GM18511 (cell line): Measurements from ENCODE around the gene IGF2R.

ENCODE experiments used
- ATAC-seq: cut with Tn5 transposase; IDR thresholded peaks from one replicate; pipeline ENCODE4 v1.9.1; 2021; ENCODE audit warnings: mild to moderate bottlenecking, moderate library complexity; ENCODE audit not compliant: unreplicated experiment

The IGF2R gene

DNA sequence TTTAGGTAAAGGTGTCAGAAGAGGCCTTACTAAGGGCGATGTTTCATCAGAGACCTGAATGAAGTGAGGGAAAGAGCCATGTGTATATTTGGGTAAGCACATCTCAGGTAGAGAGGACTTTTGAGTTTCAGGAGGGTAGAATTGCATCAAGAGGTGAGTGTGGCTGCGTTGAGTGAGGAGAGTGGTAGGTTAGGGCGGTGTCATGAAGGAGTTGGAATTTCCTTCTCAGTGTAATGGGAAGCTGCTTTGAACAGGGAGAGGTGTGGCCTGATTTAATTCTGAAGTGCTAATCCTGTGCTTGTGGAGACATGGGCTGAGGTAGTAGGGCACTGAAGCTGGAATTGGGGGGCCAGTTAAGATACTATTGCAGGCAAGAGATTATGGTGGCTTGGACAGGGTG, 53.9 kb downstream of the IGF2R start:
- ATAC-seq = no peak

DNA sequence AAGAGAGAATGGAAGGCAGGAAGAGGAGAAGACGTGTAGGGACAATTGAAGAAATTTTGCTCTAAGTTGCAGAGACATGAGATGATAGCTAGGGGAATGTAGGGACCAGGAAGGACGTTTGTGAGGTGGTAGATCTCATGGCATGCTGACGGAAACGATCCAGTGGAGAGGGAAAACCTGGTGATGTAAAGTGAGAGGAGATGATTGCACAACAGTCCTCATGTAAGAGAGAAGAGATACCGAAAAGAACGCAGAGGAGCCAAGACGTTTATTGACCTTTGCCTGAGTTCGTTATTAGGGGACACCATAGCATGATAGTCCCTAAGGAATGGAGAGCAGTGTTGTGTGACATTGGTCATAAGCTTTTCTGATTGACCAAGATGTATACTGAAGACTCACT, 55.3 kb downstream of the IGF2R start:
- ATAC-seq = no peak

DNA sequence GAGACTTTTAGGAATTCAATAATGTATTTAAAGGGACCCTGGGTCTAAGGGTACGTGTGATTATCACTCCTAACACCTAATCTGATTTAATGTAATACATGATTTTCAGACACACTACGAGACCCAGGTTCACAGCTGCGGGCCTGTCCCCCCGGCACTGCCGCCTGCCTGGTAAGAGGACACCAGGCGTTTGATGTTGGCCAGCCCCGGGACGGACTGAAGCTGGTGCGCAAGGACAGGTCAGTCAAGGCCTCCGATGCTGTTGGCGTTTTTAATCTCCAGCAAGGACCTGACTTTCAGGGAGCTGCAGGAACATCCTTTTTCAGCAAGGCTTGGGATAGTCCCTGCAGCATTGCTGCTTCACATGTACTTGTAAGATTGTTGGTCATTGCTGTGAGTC, 58.2 kb downstream of the IGF2R start:
- ATAC-seq = no peak

DNA sequence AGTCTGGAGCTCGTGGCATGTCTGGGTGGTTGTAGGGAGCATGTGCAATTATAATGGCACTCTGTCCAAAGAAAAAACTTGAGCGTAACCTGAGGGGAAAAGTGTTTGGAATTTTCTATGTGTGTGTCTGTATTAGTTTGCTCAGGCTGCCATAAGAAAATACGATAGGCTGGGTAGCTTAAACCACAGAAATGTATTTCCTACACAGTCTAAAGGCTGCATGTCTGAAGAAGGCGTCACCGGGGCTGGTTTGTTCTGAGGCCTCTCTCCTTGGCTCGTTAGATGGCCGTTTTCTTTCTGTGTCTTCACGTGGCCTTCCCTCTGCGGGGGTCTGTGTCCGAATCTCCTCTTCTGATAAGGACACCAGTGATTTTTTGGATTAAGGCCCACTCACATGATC, 59.0 kb downstream of the IGF2R start:
- ATAC-seq = no peak

DNA sequence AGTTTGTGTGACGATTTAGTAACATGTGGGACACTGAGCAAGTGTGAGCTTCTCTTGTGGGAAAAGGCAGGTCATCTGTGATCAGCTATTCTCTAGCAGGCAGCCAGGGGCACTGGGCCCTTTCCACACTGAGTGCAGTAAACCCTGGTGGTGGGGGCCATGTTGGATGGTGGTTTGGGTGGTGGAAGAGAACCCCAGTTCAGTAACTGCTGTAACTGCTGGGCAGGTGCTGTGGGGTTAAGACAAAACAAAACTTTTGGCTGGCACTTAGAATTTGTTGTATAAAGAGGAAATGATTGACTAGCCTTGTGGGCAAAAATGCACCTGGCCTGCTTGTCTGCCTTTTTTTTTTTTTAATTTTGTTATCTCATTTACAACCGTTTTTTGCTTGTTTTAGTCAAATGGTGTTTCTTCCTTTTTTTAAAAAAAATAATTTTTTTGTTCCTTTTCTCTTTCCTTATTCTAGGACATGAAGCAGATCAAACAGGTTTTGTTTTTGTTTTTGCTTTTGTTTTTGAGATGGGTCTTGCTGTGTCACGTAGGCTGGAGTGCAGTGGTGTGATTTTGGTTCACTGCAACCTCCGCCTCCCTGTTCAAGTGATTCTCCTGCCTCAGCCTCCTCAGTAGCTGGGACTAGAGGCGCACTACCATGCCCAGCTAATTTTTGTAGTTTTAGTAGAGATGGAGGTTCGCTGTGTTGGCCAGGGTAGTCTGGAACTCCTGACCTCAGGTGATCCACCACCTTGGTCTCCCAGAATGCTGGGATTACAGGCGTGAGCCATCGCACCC, 59.8 kb downstream of the IGF2R start:
- no peak for ATAC-seq

DNA sequence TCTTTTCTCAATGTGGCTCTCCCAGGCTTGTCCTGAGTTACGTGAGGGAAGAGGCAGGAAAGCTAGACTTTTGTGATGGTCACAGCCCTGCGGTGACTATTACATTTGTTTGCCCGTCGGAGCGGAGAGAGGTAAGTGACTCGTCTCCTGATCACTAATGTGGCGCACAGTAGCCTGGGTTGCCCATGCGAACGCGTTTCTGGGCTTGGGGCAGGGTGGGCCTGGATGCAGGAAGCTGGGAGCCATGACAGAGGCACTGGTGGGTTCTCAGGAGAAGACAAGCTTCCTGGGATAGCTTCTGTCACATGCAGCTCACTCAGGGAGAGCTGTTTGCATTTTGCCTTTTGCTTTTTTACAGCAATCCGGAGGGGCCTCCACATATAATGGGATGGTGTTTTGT, 60.6 kb downstream of the IGF2R start:
- ATAC-seq = no peak

DNA sequence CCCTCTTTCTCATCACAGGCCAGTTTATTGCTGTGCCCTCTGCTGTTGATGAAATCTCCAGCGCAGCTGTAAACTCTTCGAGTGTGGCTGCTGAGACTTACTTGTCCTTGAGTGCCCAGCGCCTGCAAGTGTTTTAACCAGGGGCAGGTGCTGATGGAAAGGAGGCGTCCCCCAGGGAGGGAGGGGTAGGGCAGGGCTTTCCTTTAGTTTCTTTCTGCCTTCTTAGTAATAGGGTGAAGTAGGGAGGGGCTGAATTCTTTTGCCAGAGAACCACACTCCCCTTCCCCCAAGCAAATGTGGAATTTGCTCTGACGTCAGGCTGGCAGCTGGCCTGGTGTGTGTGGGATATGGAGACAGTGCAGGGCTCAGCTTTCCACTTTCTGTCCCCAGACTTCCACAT, 61.2 kb downstream of the IGF2R start:
- no peak for ATAC-seq

DNA sequence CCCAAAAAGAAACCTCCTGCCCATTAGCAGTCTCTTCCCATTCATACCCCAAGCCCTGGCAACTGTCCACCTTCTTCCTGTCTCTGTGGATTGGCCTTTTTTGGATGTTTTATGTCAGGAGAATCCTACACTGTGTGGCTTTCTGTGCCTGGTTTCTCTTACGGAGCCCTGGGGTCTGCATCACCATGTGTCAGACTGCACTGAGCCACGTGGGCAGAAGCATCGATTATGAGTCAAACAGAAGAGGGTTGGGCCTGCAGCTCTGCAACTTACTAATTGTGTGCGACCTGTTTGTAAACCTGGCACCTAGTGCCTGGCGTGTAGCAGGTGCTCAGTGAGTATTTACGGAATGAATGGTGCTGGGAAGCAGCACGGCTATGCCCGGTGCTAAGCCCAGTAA, 62.6 kb downstream of the IGF2R start:
- no peak for ATAC-seq

DNA sequence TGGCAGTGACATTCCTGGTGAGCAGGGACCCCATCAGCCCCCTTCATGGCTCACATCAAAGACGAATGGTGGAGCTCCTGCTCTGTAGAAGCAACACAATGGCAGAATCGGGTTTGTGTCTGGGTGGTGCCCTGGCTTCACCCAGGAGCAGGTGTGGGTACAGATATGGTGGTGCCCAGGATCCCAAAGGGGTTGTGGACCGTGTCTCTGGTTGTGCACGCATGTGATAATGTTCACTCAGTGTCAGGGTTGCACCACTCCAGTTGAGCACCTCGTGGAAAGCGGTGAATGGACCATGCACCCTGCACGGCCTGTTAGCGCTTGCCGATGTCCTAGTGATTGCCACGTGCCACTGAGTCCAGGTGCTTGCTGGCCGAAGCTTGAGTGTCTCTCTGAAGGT, 63.0 kb downstream of the IGF2R start:
- no peak for ATAC-seq

DNA sequence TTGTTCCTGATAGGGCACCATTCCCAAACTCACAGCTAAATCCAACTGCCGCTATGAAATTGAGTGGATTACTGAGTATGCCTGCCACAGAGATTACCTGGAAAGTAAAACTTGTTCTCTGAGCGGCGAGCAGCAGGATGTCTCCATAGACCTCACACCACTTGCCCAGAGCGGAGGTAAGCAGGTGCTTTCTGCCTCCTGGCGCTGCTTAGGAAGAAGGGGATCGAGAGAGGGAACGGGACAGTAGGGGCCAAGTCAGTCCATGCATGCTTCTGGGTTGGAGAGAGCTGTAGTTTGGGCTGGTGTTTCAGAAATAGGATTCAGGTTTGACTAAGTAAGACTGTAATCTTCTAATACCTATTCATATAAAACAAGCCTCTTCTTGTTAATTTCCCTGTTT, 63.7 kb downstream of the IGF2R start:
- ATAC-seq = no peak

DNA sequence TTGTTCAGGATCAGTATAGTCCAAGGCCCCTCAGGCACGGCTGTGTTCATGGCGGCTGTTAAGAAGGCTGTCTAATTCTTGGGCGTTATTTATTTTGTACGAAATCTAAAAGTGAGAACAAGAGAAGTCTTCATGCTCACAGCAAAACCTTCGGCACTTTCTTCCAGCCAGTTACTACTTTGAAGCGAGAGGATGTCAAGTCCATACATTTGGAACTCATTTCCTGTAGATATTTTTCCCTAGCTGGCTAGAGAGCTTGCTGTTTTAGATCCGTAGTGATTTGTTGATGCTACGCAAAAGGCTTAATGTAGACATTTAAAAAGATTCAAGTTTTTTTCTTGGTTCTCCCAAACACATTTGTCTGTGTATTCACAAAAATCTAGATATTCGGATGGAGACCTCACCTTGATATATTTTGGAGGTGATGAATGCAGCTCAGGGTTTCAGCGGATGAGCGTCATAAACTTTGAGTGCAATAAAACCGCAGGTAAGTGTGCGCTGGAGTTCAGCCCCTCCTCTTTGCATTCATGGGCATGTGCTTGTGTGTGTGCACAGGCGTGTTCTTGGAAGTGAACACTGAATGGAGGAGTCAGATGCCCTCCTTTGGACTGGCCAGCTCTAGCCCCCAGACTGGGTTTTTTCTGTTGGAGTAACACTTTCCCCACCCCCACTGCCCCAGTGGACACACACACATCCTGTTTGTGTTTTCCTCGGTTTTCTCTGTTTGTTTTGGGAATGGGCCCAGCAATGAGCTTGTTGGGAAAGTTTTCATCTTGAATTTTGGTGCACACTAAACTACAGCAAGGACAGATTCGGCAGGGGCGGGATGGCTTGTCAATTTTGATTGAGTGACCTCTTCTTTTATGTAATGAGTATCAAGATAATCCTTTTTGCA, 65.4 kb downstream of the IGF2R start:
- no peak for ATAC-seq

DNA sequence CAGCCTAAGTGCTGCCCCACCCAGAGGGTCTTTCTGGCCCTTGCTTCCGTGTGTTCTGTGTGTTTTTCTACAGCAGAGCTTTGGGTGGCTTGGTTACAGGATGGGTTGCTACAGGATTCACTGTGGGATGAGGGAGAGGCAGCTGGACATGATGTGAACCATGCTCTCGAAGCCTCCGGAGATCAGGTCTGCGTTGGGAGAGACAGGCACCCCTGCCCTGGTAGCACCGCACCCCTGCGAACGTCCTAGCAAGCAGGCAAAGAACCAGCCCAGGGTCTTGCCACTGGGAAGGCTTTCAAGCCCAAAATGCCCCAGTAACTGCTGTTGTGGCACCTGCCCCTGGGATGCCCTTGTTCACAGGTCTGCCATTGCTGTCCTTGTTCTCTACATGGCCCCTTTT, 66.4 kb downstream of the IGF2R start:
- ATAC-seq = no peak

DNA sequence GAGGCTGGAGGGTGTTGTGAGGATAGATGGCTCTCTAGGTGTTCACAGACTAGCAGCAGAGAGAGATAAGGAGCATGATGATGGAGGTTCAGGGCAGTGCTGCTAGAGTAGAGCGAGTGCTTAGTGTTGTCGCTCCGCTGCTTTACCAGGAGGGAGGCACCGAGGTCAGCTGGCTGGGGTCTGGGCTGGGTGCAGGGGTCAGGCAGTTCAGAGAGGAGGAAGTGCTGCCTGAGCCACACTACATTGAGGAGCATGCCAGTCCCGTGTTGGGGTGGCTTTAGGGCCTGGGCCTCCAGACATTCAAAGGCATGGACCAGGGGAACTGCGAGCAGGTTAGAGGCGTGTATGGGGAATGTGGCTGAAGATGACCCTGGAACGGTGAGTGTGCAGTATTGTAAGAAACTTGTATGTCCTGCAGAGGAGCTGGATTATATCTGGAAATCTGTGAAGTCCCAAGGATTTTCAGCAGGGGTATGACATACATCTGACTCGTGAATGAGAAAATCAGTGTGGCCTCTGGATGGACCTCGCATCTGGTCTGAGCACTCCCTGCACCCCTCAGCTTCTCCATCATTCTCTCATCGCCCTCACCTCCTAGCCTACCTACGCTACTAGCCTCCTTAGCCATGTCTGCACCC, 66.9 kb downstream of the IGF2R start:
- no peak for ATAC-seq

DNA sequence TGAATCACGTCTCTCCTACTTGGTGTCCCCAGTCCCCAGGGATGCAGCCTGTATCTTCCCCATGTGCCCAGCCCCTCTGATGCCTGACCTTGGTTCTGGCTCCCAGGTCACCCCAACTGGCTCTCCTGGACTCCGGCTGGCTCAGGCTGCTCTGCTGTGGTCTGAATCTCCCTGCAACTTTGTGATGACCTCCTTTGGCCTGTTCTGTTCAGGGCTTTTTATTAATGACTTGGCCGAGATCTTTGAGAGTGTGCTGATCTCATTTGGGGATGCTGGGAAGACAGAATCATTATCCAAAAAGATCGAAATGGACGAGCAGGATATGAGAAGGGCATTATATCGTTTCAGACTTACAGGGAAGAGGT, 67.4 kb downstream of the IGF2R start:
- ATAC-seq = no peak

DNA sequence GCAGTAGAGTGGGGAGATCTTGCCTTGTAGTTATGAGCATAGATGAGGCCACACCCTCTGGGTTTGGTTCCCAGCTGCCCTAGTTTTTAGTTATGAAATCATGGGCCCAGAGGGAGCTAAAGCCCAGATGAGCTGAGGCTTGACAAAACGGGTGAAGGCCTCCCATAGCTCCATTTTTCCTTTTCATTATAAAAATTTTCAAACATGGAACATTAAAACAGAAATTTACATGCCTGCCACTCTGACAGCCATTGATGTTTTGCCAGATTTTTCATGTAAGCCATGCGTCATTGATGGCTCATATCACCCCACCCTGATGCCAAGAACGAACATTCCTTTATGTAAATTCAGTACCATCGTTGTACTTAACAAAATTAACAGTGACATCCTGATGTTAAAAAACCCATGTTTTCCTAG, 67.9 kb downstream of the IGF2R start:
- ATAC-seq = no peak

DNA sequence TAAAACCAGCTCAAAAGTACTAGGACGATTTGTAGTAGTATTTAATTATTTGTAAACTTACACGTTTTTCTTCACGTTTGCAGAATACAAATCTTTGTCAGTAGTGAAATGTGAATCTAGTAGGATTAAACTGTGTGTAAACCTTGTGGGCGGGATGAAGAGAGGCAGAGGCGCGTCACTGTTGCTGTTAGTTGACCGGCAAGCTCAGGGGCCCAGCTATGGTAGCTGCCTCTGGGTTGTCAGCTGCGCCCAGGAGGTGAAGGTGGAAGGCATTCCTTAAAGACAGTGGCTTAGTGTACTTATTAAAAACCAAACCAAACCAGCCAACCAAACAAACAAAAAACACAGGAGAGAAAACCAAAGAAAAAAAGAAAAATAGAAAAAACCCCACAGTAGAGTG, 69.6 kb downstream of the IGF2R start:
- ATAC-seq = no peak

DNA sequence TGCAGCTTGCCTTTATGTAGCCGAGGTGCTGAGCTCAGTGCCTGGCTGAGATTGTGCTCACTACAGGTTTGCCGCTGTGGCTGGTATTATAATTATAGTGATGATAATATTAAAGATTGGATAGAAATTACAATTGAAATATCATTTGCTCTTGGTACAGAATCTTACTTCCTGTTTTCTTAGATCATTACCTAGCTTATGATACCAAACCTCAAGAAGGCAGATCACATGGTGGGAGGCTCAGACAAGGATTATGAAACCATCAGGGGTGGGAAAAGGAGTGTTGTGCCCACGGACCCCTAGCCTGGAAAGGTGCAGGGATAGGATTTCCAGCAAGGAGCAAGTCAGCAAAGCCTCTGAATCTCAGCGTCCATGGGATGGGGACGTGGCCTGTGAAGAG, 70.6 kb downstream of the IGF2R start:
- ATAC-seq = peak; percentile 85

DNA sequence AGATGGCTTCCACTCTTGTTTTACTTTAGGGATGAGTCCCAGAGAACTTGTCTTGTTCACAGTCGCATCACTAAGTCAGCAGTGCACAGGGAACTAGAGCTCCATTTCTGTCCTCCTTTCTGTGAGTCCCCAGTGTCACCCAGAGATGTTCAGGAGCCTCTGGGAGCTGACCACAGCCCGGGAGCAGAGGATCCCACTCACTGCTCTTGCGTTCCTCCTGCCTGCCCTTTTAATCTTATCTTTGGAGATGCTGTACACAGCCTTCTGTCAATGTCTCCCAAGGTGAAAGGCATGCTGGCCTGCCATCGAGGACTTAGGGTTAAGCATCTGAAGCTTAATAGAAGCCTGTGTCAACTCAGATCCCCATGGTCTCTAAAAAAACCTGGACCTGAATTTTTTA, 71.2 kb downstream of the IGF2R start:
- ATAC-seq = no peak

DNA sequence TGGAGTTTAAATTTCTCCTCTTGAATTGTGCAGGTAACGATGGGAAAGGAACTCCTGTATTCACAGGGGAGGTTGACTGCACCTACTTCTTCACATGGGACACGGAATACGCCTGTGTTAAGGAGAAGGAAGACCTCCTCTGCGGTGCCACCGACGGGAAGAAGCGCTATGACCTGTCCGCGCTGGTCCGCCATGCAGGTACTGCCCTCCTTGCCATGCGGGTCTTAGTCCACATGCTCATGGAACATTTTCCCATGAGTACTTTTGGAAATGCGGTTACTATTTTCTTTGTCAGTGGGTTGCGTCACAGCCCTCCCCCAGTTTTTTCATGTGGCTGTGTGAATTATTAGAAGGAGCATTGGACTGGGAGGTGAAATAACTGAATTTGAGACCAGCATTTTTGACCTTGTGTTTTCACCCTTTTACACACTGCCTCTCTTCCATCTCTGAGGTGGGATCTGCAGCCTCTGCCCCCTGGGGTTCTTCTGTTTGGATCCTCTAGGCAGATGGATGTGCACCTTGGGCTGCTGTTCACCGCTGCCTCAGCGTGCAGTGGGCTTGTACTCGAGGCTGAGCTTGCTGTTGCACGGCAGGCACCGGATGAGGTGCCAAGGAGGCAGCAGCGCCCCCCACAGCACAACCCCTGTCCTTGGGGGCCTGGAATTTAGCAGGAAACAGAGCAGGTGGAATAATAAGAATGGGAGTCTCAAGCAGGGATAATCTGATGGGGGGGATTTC, 71.8 kb downstream of the IGF2R start:
- ATAC-seq = no peak

DNA sequence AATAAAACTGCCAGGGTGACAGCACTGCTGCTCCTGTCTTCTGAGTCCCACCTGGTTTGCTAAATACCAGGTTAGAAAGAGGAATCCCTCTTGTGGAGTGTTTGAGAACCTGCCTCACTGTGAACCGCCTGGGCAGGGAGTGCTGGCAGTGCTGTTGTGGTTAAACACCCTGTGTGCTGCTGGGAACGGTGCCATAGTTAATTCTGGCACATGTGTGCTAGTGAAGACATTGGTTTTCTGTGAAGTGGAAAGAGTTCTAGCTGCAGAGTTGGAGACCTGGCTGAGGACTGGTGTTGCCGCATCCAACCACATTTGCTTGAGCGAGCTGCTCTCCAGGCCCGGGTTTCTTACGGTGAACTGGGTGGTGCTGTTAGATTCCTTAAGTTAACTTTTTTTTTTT, 72.7 kb downstream of the IGF2R start:
- no peak for ATAC-seq
